HG03460 (cell line): Measurements from ENCODE around the gene TPTE.
"Not testable (repeated sequence)": the region's sequence is repeated elsewhere in the genome, so short reads cannot be mapped to it uniquely, and the experiment has no call there.

Experiments
- ATAC-seq: cut with Tn5 transposase; IDR thresholded peaks from one replicate; pipeline ENCODE4 v1.9.1; 2021; ENCODE audit not compliant: unreplicated experiment

The TPTE gene

GRCh38 chr21:10616061-10616460 lies 94.7 kb downstream of the TPTE start:
- ATAC-seq, result not testable (repeated sequence)

- no peak for ATAC-seq
These were observed 95.2 kb downstream of the TPTE start for GRCh38 chr21:10616535-10616934.

- ATAC-seq, result not testable (repeated sequence)
These were observed 95.9 kb downstream of the TPTE start for GRCh38 chr21:10617133-10617752.

DNA sequence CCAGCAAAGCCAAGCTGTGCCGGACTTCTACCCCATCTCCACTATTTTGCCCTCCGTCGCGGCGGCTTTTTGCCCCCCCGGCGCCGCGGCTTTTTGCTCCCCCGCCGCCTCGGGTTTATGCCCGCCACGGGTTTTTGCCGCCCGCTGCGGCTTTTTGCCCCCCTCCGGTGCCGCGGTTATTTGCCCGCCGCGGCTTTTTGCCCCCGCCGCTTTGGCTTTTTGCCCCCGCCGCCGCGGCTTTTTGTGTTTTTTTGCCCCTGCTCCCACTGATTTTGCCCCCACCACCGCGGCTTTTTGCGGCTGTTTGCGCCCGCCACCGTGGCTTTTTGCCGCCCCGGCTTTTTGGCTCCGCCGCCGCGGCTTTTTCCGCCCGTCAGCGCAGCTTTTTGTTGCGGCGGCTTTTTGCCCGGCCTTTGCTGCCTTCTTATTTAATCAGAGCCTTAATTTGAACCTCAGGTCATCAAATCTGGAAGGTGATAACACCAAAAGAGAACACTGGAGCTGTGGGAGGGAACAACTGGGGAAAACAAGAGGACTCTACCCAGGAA lies 106.0 kb downstream of the TPTE start:
- ATAC-seq, result no peak

GRCh38 chr21:10629239-10629638 lies 107.9 kb downstream of the TPTE start:
- not testable (repeated sequence) for ATAC-seq

DNA sequence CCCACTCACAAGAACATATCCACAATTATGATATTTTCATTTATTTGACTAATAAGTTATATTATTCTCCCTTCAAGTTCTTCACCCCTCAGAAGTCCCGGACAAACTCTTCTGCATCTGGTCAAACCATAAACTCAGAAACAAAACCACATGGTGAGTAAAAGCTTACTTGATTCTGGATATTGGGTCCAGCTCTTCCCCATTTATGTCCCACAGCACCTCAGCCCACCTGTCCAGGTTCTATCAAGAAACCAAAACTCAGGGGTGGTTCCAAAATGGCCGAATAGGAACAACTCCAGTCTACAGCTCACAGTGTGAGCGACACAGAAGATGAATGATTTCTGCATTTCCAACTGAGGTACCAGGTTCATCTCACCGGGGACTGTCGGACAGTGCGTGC lies 109.4 kb downstream of the TPTE start:
- ATAC-seq, result not testable (repeated sequence)

DNA sequence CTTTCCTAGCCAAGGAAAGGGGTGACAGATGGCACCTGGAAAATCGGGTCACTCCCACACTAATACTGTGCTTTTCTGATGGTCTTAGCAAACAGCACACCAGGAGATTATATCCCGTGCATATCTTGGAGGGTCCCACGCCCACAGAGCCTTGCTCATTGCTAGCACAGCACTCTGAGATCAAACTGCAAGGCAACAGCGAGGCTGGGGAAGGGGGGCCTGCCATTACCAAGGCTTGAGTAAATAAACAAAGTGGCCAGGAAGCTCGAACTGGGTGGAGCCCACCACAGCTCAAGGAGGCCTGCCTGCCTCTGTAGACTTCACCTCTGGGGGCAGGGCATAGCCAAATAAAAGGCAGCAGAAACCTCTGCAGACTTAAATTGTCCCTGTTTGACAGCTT lies 109.9 kb downstream of the TPTE start:
- ATAC-seq, result not testable (repeated sequence)

GRCh38 chr21:10638144-10638543 lies 116.8 kb downstream of the TPTE start:
- not testable (repeated sequence) for ATAC-seq

GRCh38 chr21:10639123-10639522 lies 117.7 kb downstream of the TPTE start:
- ATAC-seq, result no peak

DNA sequence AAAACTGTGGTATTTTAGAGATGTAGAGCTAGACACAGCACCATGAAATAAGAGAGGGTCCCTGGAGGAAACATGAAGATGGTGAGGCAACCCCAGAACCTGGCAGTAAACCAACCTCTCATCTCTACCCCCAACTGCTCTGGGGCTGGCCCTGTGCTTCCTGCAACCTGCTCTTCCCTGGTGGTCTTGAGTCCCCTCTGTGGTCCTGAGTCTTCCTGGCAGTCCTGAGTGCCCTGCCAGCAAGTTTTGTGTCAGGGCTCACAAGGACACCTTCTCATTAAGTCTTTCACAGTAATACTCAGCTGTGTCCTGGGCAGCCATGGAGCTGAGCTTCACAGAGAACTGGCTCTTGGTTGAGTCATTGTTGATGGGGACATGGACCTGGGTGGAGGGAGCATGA lies 118.4 kb downstream of the TPTE start:
- ATAC-seq, result not testable (repeated sequence)

- ATAC-seq, result no peak
These were observed 119.1 kb downstream of the TPTE start for GRCh38 chr21:10640446-10640845.

GRCh38 chr21:10641107-10641506 lies 119.7 kb downstream of the TPTE start:
- ATAC-seq, result no peak

- ATAC-seq, result not testable (repeated sequence)
These were observed 124.3 kb downstream of the TPTE start for GRCh38 chr21:10645667-10646066.

DNA sequence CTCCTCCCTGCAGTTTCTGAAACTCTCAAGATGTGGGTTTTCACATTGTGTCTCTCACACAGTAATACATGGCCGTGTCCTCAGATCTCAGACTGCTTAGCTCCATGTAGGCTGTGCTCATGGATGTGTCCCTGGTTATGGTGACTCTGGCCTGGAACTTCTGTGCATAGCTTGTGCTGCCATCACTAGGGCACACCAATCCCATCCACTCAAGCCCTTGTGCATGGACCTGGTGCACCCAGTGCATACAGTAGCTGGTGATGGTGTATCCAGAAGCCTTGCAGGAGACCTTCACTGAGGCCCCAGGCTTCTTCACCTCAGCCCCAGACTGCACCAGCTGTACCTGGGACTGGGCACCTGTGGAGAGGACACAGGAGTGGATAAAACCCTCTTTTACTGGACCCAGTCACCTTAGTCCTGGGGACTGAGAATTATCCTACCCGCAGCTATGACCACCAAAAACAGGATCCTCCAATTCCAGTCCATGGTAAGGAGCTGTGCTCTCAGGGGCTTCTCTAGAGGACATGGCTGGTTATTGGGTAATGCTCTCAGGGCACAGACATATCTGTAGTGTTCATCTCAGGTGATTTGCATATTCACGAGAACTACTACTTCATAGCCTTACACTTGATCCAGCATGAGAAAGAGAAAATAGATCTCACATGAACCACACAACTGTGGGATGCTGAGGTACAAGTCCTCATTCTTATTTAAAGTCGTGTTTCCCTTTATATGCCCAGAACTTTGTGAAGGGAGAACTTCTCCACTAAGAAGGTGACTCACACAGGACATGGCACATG lies 128.2 kb downstream of the TPTE start:
- ATAC-seq, result not testable (repeated sequence)

DNA sequence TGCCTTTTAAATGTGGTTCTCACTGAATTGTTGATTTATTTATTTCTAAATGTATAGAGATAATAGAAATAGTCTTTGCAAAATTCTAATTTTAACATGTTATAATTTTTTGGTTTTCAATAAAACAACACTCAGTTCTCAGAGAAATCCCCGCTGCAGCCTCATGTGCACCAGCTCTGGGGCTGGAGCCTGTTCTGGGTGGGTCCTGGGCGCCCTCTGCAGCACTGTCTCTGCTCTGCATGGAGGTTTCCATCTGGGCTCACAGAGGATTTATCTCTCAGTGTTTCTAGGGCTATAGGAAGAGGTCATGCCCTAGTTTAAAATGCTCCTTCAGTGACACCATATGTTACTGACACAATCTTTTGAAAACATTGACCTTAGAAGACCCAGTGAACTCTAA lies 128.9 kb downstream of the TPTE start:
- ATAC-seq, result not testable (repeated sequence)
